Superior temporal gyrus (tissue), 1 donor: Measurements from ENCODE around the gene PPID.
"Not testable (repeated sequence)": the region's sequence is repeated elsewhere in the genome, so short reads cannot be mapped to it uniquely, and the experiment has no call there.

Source experiments
- DNase-seq: peaks from one replicate; pipeline ENCODE4 v3.0.0-alpha.2; 2016; ENCODE audit errors: extremely low spot score

Gene PPID

DNA sequence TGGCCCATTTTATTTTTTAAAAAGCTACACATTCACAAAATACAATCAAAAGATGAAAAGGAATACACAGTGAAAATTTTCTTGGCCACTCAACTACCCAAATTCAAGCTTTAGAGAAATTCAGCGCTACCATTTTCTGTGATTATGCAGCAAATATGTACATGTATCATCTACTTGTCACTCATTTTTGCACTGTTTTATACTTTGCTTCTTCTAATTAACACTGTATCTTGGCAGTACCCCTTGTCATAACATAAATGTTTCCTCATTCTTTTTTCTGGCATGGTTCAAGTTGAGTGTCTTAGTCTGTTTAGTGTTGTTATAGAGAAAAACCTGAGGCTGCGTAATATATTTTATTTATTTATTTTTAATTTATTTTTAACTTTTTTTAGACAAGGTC lies 15.7 kb upstream of the PPID start:
- DNase-seq: no peak

DNA sequence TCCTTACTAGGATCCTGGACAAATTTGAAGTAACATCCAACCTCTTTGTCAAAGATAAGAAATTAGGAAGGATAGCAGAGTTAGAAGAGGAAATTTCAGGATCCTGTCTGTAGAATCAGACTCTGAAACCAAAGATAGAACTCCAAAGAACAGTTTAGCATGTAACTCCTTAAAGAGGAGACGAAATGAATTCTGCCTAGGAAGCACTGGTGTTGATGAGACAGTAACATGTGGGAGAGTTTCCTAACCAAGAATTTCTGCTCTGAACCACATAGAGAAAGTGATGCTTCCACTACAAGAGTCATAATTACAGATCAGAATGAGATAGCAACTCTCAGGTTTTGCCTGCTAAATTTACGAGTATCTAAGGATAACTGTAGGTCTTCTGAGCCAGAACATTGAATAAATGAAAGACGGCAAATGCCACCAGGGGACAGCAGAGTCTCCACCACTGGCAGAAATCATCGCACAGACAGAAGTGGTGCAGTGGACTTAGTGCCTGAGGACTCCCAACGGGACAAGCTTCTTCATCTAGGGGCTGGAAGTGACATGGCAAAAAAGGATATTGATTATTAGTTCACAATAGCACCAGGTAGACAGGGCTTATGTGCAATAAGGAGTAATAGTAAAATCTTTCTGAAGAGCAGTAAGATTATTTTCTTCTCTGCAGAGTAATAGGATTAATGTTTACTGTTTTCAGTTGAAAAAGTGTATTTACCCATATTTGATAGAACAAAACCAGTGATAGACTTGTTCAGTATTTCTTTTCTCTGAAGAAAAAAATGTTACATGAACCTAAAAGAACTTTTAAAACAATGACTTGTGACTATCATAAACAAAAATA lies 6.7 kb upstream of the PPID start:
- DNase-seq: peak; percentile 92

DNA sequence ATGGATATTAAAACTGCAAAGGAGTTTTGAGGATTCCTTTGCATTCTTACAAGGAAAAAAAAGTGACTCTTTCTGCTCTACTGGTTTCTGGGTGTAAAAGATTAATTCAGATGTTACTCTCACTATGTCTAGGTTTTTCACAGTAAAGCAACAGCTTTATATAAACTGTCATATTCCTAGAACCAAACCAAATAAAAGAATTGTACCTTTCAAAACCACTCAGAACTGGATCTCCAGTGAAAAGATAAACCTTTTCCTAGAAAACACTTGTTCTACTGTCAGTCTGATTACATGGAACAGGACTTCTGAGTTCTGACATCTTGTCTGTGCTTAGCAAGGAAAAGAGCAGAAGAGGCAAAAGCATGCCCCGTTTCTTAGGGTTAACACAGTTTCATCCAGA lies 5.0 kb upstream of the PPID start:
- no peak for DNase-seq

DNA sequence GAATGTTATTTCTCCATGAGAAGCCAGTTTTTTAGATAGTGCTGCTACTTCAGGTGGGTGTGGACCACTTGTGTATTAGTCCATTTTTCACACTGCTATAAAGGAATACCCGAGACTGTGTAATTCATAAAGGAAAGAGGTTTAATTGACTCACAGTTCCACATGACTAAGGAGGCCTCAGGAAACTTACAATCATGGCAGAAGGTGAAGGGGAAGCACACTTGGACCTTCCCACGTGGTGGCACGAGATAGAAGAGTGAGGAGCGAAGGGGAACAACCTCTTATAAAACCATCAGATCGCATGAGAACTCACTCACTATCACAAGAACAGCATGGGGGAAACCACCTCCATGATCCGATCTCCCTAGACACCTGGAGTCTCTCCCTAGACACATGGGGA lies 3.4 kb upstream of the PPID start:
- no peak for DNase-seq

DNA sequence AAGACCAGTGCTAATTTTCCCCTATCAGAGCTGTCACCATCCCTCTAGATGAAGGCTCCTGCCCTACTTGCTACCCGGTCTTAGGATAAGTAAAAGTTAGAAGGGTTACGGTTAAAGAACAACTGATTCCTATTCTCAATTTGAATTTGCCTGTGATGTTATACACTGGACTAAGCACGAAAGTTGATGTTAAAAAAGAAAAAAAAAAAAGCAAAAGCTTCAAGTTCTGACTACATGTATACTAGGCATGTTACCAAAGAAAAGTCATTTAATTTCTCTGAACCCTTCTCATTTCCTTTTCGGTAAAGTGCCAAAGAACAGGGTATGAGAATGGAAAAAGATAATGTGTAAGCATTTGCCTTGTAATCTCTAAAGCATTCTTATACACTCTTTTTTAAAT lies 1.4 kb upstream of the PPID start:
- DNase-seq: no peak

DNA sequence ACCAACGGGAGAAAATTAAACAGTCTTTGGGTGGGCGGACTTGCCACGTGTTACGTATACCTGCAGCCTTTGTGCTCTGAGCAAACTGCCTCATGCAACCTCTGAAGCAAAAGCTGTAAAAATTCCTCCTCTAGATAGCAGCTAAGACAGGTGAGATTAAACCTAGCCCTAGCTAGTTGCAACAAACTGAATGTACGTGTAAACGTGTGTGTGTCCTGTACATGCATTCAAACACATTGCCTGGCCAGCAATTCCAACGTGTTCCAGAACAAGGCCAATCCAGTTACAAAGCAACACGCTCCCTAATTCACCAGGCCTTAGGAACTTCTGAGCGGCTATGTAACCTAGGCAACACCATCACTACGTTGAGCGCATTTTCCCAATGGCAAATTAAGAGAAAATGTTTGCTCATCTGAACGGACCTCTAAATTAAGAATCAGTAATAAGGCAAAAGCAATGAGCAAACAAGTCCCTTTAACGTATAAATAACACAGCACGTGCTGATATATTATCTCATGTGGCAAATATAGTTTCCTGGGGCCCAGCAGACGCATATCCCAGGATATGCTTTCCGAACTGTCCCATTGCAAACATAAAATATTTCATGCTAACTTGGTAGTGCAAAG lies 792 bp downstream of the PPID start:
- DNase-seq: peak; percentile 70

DNA sequence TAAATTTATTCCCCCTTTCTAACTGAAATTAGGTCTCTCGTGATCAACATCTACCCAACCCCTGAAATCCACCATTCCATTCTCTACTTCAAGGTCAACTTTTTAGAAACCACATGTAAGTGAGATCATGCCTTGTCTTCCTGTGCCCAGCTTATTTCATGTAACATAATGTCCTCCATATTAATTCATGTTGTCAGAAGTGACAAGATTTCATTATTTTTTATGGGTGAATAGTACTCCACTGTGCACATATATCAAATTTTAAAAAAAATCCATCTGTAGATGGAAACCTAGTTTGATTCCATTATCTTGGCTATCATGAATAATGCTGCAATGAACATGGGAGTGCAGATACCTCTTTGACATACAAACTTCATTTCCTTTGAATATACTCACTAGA lies 1.5 kb downstream of the PPID start:
- no peak for DNase-seq

DNA sequence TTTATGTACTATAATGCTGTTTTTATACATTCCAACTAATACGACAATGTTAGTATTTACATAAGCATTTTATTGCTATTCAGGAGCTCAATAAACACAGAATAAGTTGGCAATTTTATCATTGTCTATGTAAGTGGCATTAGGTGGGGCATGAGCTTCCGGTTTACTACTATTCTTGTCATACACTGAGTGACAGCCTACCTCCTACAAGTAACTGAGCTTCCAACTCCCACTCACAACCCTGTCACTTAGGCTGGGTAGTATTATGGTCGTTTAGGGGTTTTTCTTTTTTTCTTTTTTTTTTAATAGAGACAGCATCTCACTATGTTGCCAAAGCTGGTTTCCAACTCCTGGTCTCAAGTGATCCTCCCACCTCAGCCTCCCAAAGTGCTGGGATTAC lies 7.4 kb downstream of the PPID start:
- DNase-seq: no peak

DNA sequence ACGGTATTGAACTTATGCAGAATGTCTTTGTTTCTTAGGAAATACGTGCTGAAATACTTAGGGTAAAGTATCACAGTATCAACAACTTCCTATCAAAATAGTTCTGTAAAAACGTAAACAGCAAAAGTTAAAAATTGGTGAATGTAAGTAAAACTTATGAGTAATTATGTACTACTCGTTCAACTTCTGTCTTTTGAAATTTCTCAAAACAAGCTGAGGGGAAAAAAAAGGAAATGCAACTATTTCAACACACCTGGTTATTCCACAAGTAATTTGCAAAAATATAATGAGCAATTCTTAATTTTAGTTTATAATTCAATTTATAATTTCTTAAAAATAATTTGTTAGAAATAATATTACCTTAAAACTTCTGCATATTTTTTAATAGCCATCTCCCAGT lies 8.3 kb downstream of the PPID start:
- DNase-seq: no peak

DNA sequence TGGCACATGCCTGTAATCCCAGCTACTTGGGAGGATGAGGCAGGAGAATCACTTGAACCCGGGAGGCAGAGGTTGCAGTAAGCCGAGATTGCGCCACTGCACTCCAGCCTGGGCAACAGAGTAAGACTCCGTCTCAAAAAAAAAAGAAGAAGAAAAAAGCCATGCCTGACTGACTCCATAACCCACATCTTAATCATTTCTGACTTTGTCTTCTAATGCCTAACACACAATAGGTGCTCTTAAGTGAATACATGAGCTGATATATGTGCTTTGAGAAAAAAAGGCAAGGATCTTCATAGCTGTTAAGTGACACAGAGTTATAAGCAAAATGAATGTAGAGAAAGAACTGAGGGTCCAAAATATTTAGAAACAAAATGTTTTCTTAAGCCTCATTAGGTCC lies 10.6 kb downstream of the PPID start:
- not testable (repeated sequence) for DNase-seq

DNA sequence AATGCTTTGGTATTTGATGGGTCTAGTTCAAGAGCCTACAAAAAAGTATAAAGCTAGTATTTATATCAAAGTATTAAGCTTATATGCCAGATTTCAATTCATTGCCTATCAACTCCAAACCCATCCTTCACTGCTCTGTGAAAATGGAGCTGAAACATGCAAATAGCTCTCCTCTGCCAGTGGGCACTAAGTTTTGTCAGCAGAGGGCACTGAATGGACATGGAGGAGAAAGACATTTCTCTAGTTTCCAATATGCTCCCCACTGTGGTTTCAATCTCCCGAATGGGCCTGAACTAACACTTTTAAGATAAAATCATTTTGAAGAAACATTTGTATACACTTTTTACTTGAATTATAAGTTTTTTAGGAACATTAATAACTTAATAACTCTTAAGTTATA lies 12.4 kb downstream of the PPID start:
- DNase-seq: peak; percentile 25

DNA sequence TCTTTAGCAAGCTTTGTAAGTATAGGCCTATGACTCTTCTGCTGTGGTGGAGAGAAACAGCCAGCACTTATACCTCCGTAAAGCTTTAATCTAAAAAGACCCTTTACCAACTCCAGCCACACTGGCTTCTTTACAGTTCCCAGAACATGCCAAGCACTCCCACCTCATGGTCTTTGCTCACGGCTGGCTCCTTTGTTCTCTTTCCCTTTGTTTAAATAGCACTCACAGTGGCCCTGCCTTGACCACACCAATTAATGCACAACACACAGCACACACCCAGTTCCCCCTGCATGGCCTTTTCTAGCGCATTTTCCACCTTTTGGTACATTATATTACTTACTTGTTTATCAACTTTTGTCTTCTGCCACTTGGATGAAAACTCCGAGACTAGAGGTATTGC lies 18.9 kb downstream of the PPID start:
- no peak for DNase-seq

DNA sequence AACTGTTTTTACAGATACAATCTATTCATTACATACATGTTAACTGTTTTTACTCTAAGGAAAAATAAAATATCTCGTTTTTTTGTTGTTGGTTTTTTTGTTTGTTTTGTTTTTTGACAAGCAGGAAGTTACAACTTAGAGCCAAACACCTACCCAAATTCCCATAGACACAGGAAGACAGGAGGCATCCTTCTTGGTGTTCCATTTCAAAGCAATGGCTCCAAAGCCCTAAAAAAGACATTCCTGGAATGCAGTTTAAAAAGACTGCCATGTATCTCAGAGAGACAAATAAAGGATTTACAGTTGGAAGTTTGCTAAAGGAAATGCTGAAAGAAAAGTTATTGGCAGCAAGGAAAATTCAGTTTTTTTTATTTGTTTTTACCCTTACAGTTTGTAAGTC lies 34.4 kb downstream of the PPID start:
- no peak for DNase-seq

DNA sequence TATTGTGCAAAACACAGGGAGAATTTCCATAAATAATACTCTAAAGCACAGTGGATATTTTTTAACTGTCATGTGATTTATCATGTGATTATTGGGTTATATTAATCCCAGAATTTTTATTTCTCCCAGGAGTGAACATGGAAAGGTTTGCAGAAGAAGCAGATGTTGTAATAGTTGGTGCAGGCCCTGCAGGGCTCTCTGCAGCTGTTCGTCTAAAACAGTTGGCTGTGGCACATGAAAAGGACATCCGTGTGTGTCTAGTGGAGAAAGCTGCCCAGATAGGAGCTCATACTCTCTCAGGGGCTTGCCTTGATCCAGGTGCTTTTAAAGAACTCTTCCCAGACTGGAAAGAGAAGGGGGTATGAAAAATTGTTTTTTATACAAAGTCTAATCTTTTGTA lies 41.1 kb downstream of the PPID start:
- no peak for DNase-seq

DNA sequence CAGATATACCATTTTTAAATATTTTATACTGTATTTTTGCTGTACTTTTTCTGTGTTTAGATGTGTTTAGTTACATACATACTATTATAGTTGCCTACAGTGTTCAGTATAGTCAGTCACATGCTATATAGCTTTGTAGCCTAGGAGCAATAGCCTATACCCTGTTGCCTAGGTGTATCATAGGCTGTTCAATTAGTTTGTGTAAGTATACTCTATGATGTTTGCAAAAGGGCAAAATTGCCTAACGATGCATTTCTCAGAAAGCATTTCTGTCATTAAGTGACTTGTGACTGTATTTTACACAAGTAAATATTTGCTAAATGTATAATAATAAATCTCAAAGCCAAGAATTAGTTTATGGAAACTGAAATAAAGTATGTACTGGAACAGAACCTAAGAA lies 41.6 kb downstream of the PPID start:
- DNase-seq: no peak

DNA sequence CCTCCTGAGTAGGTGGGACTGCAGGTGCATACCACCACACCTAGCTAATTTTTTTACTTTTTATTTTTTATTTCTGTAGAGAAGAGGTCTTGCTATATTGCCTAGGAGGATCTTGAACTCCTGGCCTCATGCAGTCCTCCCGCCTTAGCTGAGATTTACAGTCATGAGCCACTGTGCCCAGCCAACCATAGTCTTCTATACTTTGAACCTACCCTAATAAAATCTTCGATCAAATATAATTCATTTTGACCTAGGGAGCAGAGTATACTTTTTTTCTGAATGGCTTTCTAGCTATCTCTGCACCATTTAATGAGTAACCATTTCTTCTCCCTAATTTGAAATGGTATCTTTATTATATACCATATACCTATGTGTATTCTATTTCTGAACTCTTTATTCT lies 44.4 kb downstream of the PPID start:
- DNase-seq: no peak

DNA sequence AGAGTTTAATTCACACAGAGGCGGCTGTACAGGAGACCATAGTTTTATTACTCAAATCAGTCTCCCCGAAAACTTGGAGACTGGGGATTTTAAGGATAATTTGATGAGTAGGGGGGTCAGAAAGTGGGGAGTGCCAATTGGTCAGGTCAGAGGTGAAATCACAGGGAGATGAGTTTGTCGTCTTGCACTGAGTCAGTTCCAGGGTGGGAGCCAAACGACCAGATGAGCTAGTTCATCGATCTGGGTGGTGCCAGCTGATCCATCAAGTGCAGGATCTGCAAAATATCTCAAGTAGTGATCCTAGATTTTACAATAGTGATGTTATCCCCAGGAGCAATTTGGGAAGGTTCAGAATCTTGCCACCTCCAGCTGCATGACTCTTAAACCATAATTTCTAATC lies 47.1 kb downstream of the PPID start:
- no peak for DNase-seq

DNA sequence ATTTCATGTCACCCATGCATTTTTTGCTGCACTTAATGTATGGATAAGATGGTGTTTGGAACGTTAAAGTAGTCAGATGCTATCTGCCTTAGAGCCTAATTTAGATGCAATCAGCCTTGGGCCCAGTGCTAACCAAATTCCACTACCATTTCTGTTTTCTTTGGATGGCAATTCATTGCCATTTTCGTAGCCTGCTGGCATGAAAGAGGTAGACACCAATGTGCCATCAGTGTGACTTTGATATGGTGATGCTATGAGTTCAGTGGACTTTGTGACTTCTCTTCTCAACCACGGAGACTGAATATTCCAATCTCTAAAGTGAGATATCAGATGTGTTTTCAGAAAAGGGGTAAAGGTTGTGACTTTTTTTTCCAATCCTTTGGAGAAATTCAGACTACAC lies 49.6 kb downstream of the PPID start:
- DNase-seq: no peak

DNA sequence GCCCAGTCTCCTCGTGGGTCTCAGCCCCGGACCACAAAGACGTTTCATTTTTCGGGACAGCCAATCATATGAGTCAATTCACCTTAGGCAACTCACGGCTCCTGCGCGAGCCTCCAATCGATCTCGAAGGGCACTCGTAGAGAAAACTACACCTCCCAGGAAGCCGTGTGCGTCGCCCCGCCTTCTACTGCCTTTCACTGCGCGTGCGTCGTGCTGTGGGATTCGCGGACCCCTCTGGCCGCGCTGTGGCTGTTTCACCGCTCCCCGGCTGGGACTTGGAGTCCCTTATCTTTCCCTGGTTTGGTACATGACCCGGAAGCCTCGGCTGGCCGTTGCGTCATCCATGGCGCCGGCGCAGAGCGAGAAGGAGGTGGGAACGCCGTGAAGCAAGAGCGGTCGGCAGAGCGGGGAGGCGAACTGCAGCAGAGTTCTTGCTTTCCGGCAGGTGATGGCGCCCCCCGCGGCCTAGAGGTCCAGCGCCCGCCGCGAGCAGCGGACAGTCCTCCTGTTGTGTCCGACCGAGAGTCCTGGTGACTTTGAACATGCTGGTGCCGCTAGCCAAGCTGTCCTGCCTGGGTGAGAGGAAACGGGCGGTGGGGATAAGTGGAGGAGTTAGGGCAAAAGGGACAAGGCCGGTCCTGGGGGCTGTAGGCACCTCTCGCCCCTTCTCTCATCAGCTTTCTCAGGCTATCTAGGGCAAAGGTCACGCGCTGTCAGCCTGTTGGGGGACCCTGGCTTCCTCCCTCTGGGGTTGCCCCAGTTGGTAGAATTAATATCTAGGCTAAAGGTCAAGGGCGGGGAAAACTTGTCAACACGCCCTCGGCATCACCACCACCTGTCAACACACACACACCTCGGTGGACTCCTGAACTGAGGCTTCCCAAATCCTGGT lies 51.0 kb downstream of the PPID start, which contains the start of gene ETFDH:
Gene ETFDH, plus strand, starts transcription at position 382 of the 892 bp plus-strand sequence. Its CDS starts 161 bp downstream, at position 543.
- peak; percentile 99 for DNase-seq

DNA sequence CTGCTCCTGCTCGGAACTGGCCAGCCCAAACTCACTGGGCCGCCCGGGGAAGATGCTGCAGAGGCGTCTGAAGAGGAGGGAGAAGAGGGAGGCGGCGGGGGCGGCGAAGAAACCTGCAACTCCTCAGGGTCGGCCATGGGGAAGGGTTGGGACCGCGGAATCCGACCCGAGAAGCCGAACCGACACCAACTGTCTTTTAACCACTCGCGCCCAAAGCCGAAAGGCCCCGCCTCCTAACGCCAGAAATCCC lies 51.6 kb downstream of the PPID start, which contains the start of gene C4orf46:
Gene C4orf46, minus strand, starts transcription at position 223 of the 250 bp plus-strand sequence. Its CDS starts 86 bp downstream, at position 137.
- DNase-seq: no peak

DNA sequence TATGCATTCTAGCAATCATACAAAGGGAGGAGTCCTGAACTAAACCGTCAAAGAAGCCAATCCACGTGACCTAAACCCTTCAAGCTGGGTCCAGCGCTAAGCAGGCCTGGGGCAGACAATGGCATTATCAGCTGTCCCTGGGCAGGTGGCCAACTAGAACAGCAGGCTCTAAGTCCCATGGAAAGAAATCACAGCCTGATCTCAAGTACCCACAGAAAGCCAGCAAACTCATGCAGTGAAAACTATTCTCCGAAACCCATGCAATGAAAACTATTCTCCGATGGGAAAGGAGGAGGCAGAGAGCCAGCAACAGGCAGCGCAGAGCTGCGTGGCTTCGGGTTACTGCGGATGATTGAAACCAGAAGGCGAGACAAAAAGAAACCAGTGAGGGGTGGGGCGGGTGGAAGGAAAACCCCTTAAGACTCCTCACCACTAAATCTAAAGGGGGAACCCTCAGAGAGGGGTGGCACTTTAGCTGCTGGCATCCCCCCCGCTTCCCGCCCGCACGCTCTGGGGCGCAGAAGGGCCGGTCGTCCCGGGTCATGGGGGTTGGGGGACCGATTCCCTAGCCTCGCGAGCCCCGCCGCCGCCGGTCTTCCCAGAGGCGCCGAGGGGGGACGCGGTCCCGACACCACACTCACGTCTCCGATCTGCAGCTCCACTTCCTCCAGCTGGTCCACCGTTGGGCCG lies 52.1 kb downstream of the PPID start:
- peak; percentile 77 for DNase-seq

DNA sequence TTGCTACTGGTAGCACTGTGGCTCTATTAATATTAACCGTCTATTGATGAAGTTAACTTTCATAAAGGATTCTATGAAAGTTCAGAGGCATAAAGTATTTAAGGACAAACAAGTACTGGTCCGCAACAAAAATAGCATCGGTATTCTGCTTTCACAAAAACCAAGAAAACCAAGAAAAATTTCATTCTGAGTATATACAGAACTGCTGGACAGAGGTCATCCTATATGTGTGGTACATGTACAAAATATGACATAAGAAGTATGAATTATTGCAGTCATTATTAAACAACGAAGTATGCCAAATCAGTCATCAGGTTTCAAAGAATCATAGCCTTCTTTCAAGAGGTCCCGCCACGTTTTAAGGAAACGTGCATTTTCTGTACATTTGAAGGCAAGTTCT lies 53.9 kb downstream of the PPID start:
- peak; percentile 9 for DNase-seq
